DMS153 treated with DMSO at 0.1 percent for 48 hours (cell line): Measurements from ENCODE around the gene HUS1.
"Not testable (repeated sequence)": the region's sequence is repeated elsewhere in the genome, so short reads cannot be mapped to it uniquely, and the experiment has no call there.

Source experiments
- DNase-seq: peaks from one replicate; lab custom pipeline; 2025; ENCODE audit not compliant: unreplicated experiment; lab: John Stamatoyannopoulos, UW

The HUS1 gene

DNA sequence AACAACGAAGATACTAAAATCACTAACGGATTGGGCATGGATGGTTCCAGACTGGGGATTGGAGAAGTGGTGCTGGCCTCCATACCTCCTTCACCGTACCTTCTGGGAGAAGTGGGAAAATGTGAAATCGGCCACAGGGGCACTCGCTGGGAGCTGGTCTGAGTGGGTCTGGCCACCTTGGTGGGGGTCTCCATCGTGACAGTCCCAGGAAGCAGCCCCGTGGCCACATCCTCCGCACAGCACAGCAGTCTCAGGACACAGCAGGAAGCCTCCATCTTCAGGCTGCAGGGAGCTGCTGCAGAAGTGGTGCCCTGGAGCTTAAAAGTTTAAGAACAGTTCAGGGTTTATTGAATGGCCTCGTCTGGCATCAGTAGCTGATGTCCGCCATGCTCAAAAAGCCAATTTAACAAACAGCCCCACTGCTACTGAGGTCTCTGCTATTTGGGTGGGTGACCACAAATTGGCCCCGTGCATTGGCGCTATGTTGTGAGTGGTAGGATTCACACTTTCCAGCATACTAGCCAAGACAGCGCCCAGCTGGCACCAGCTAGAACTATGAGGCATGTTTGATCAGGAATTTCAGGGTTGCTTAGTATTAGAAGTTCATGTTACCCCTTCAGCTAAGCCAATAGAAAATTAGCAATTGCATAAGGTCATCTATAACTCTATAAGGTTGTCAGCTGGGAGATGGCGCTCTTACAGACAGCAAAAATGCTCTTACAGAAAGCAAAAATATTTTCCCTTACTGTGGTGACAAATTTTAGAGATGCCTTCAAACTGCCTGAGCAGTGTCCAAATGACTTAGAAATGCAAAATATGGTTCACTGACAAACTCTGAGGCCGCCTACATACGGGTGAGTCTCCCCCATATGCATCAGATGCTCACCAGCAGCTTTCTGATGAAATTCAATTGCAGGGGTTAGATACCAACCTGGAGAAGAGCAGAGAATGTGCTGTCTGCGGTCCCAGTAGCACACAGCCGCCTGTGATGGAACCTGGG, 48.1 kb downstream of the HUS1 start:
- DNase-seq: no peak

- no peak for DNase-seq
Observed at GRCh38 chr7:47924266-47924665, 55.1 kb downstream of the HUS1 start.

- not testable (repeated sequence) for DNase-seq
Observed at GRCh38 chr7:47923081-47923875, 56.1 kb downstream of the HUS1 start.

- DNase-seq: not testable (repeated sequence)
Observed at GRCh38 chr7:47916514-47916913, 62.9 kb downstream of the HUS1 start.

DNA sequence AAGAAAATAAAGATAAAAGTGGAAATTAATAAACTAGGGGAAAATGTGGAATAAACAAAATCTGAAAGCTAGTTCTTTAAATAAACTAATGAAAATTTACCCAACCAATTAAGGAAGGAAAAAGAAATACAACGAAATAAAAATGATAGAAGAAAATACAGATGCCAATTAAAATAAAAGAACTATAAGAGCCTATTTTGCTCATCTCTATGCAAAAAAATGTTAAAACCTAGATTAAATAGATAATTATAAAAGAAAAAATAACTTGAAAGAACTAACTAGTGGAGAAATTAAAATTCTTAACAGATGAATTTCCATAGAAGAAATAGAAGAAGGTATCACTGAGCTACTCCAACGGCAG, 63.8 kb downstream of the HUS1 start:
- no peak for DNase-seq

GRCh38 chr7:47914717-47915615, 64.4 kb downstream of the HUS1 start:
- DNase-seq: no peak
